GM23338 (cell line): ENCODE measurements around the gene RFPL4AL1.

ENCODE experiments used
- CREB1 ChIP-seq: fragments of 250-450 bp; sonication (Bioruptor Pico); IDR thresholded peaks from 2 replicates; pipeline ENCODE4 v1.5.0; 2020; ENCODE audit warnings: low read depth, mild to moderate bottlenecking, moderate library complexity
- CTCF ChIP-seq, 2 experiments: fragments of 200-600 bp in 1 of 2; sonication (generic) in 1 of 2; conservative IDR thresholded peaks; 2 replicates each; pipeline versions ENCODE4 v1.5.1 to v1.6.1; 2016 to 2017; ENCODE audit warnings: antibody characterized with exemption in 2 of 2, low read depth in 2 of 2, mild to moderate bottlenecking in 2 of 2, moderate library complexity in 1 of 2
- EZH2 ChIP-seq: fragments of 200-600 bp; sonication (generic); IDR thresholded peaks from one replicate; pipeline ENCODE4 v1.8.0; 2017; ENCODE audit warnings: antibody characterized with exemption, mild to moderate bottlenecking, low read depth; ENCODE audit not compliant: unreplicated experiment
- EZH2phosphoT487 ChIP-seq: fragments of 200-600 bp; sonication (generic); IDR thresholded peaks from one replicate; pipeline ENCODE4 v1.8.1; 2018; ENCODE audit warnings: antibody characterized with exemption; ENCODE audit not compliant: unreplicated experiment
- JUNB ChIP-seq: IDR thresholded peaks from one replicate; pipeline ENCODE4 v1.6.1; 2016; ENCODE audit warnings: antibody characterized with exemption; ENCODE audit not compliant: unreplicated experiment
- NANOG ChIP-seq: IDR thresholded peaks from 2 replicates; pipeline ENCODE4 v1.6.1; 2016; ENCODE audit warnings: antibody characterized with exemption, borderline replicate concordance
- POLR2AphosphoS5 ChIP-seq: IDR thresholded peaks from 2 replicates; pipeline ENCODE4 v1.6.1; 2016; ENCODE audit warnings: antibody characterized with exemption, low read depth
- REST ChIP-seq: IDR thresholded peaks from one replicate; pipeline ENCODE4 v1.6.1; 2018; ENCODE audit warnings: antibody characterized with exemption; ENCODE audit not compliant: unreplicated experiment
- STAT1 ChIP-seq: IDR thresholded peaks from one replicate; pipeline ENCODE4 v1.6.1; 2016; ENCODE audit warnings: antibody characterized with exemption; ENCODE audit not compliant: unreplicated experiment
- ZNF114 ChIP-seq: fragments of 250-450 bp; sonication (Bioruptor Pico); IDR thresholded peaks from 2 replicates; pipeline ENCODE4 v1.5.0; 2020; ENCODE audit warnings: mild to moderate bottlenecking, moderate library complexity
- ZNF331 ChIP-seq: fragments of 250-450 bp; sonication (Bioruptor Pico); IDR thresholded peaks from 2 replicates; pipeline ENCODE4 v1.5.0; 2020; ENCODE audit warnings: low read depth, mild to moderate bottlenecking, moderate library complexity

- TF ChIP-seq CTCF (conservative IDR thresholded peaks at IDR 0.05; ENCODE audit: low read depth in 2 of 2) (no peak), REST (no peak), EZH2phosphoT487 (no peak), JUNB (no peak), EZH2 (no peak), POLR2AphosphoS5 (no peak), CREB1 (no peak), ZNF114 (no peak), NANOG (no peak), ZNF331 (CRISPR knock-in tag) (no peak), STAT1 (no peak)
Observed at GRCh38 chr19:55801416-55801815, 32.5 kb downstream of the RFPL4AL1 start.
